ENCODE data around the gene CPEB1. TPM values are rescaled to one million over a fixed set of nuclear protein-coding genes. Genes with fewer than 3 reads are reported as not detected.

The CPEB1 gene
- total and polyA plus RNA-seq, 2 of the 13 experiments (the other 11 are each of a cell fraction or from before 2014, with no cell fraction given) = 0.03 to 0.07 TPM

DNA sequence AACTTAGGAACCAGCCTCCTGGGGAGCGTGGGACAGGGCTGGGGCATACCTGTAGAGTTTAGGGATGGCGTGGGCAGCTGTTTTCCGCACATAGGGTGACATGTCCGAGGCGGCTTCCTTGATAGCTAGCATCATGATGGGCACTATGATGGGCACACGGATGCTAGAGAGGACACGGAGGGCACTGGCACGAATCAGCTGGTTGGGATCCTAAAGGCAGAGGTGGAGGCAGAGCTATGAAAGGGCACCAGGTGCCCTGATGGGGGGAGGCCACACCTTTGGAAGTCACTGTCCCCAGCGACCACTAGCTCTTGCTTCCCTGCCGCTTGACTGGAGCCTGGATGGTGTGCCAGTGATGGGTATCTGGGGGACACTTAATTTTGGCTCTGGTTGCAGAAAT is 34.2 kb upstream of the CPEB1 start:
- Histone ChIP-seq H4K20me1 (ENCODE audit: insufficient read depth, low read length) (no peaks in the 10 kb centered on the region), H3K4me1 (ENCODE audit: insufficient read depth, low read length) (no peaks in the 10 kb centered on the region), H3K79me2 (ENCODE audit: insufficient read depth, low read length) (no peaks in the 10 kb centered on the region), H3K9ac (ENCODE audit: insufficient read depth, low read depth, low read length) (no peak overlapping the region), H3K27me3 (ENCODE audit: control insufficient read depth in 1 of 2, insufficient read depth in 2 of 2, low read length in 2 of 2) (peaks cover 0 to 20% of the 10 kb centered on the region in 2 experiments; a peak in 3 of 5 replicates), H3K36me3 (replicated peaks in 1 of 2; ENCODE audit: control insufficient read depth in 1 of 2, insufficient read depth in 2 of 2, low read length in 2 of 2) (no peaks in the 10 kb centered on the region), H3K9me3 (ENCODE audit: low read length) (no peaks in the 10 kb centered on the region), H2AFZ (ENCODE audit: low read length) (no peak overlapping the region), H3K27ac (ENCODE audit: extremely low read length, insufficient read depth, low read length) (no peak overlapping the region), H3K4me3 (replicated peaks in 1 of 3; ENCODE audit: insufficient read depth in 1 of 3, low read depth in 2 of 3, low read length in 3 of 3) (no peak overlapping the region), H3K4me2 (ENCODE audit: low read depth, low read length) (no peak overlapping the region)
- POLR2A ChIA-PET = no interaction called here
- CTCF ChIA-PET (ENCODE audit: low intra/inter-chr PET ratio, low total read pairs) = no interaction called here
- in situ Hi-C loops (cut with HindIII; ENCODE audit: extremely low pct_ligation_motif_present, low pct_unique_long_range_greater_than_20kb) (no loop called here), intact Hi-C loops (cut with micrococcal nuclease; ENCODE audit: unreplicated experiment) (no loop called here)
- no peak for DNase-seq (ENCODE audit: low spot score)
- BruUV-seq (replicated peaks) = no TSS peak
- no peak for TF ChIP-seq RORA (CRISPR knock-in tag; IDR thresholded peaks at IDR 0.05)
- TF ChIP-seq RFX1 (IDR thresholded peaks at IDR 0.05) = no peak
- no peak for TF ChIP-seq HOXA9 (CRISPR knock-in tag; IDR thresholded peaks at IDR 0.05; ENCODE audit: borderline replicate concordance)
- TF ChIP-seq YEATS2 (CRISPR knock-in tag; IDR thresholded peaks at IDR 0.05; ENCODE audit: borderline replicate concordance) = no peak
- ATAC-seq = no peak
- WGBS (ENCODE audit: low lambda C conversion rate) = 35% methylated on average over 10 of the region's 10 CpGs
- FAIRE-seq = no peak

DNA sequence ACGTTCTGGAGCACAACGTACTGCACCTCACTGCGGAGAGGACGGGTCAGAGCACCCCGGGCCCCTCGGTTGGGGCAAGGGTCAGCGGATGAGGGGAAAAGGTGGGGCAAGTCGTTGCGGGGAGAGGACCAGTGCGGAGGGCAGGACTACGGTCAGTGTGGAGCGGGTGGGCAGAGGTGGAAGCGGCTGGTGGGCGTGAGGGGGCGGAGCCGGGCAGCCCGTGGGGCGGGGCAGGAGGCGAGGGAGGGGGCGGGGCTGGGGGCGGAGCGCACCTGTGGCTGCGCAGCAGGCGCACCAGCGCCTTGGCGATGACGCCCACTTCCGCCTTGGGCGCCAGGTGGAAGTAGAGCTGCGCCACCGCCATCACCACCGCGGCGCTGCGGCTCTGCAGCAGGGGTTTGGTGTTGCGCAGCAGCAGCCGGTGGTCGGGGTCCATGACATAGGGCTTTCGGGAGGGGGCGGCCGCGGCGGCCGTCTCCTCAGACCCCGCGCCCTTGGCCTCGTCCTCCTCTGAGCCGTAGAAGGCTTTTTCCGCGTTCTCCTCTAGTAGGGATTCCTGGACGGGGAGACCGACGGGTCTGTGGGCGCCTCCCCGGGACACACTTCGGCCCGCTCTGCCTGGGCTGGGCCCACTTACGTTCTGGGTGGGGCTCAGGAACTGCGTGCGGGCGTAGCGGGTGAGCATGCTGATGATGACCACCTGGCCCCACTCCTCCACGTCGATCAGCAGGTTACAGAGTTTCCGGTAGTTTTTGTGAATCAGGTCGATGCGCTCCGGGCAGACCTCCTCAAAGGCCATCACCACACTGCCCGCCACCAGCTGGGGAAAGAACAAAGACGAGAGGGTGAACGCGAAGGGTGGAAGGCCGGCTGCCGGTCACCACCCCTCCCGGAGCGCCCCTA is 33.3 kb upstream of the CPEB1 start:
- Histone ChIP-seq H3K4me1 (ENCODE audit: insufficient read depth, low read length) (no peaks in the 10 kb centered on the region), H3K36me3 (replicated peaks in 1 of 2; ENCODE audit: control insufficient read depth in 1 of 2, insufficient read depth in 2 of 2, low read length in 2 of 2) (no peaks in the 10 kb centered on the region), H4K20me1 (ENCODE audit: insufficient read depth, low read length) (no peaks in the 10 kb centered on the region), H3K4me2 (ENCODE audit: low read depth, low read length) (no peak overlapping the region), H3K9ac (ENCODE audit: insufficient read depth, low read depth, low read length) (no peak overlapping the region), H3K4me3 (replicated peaks in 1 of 3; ENCODE audit: insufficient read depth in 1 of 3, low read depth in 2 of 3, low read length in 3 of 3) (no peak overlapping the region), H3K27ac (ENCODE audit: extremely low read length, insufficient read depth, low read length) (no peak overlapping the region), H3K9me3 (ENCODE audit: low read length) (no peaks in the 10 kb centered on the region), H3K27me3 (ENCODE audit: control insufficient read depth in 1 of 2, insufficient read depth in 2 of 2, low read length in 2 of 2) (peaks cover 0 to 20% of the 10 kb centered on the region in 2 experiments; a peak in 3 of 5 replicates), H3K79me2 (ENCODE audit: insufficient read depth, low read length) (no peaks in the 10 kb centered on the region), H2AFZ (ENCODE audit: low read length) (no peak overlapping the region)
- intact Hi-C loops (cut with micrococcal nuclease; ENCODE audit: unreplicated experiment) = no loop called here
- ChIA-PET CTCF (ENCODE audit: low intra/inter-chr PET ratio, low total read pairs) (no interaction called here), POLR2A (no interaction called here)
- DNase-seq (ENCODE audit: low spot score) = no peak
- in situ Hi-C loops (cut with HindIII; ENCODE audit: extremely low pct_ligation_motif_present, low pct_unique_long_range_greater_than_20kb) = no loop called here
- no peak for ATAC-seq
- no TSS peak for BruUV-seq (replicated peaks)
- TF ChIP-seq, protein P1, sequence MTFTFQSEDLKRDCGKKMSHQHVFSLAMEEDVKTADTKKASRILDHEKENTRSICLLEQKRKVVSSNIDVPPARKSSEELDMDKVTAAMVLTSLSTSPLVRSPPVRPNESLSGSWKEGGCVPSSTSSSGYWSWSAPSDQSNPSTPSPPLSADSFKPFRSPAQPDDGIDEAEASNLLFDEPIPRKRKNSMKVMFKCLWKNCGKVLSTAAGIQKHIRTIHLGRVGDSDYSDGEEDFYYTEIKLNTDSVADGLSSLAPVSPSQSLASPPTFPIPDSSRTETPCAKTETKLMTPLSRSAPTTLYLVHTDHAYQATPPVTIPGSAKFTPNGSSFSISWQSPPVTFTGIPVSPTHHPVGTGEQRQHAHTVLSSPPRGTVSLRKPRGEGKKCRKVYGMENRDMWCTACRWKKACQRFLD (CRISPR knock-in tag; IDR thresholded peaks at IDR 0.05; ENCODE audit: borderline replicate concordance) = no peak
- TF ChIP-seq, protein P2, sequence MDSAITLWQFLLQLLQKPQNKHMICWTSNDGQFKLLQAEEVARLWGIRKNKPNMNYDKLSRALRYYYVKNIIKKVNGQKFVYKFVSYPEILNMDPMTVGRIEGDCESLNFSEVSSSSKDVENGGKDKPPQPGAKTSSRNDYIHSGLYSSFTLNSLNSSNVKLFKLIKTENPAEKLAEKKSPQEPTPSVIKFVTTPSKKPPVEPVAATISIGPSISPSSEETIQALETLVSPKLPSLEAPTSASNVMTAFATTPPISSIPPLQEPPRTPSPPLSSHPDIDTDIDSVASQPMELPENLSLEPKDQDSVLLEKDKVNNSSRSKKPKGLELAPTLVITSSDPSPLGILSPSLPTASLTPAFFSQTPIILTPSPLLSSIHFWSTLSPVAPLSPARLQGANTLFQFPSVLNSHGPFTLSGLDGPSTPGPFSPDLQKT (CRISPR knock-in tag; IDR thresholded peaks at IDR 0.05; ENCODE audit: borderline replicate concordance) = no peak
- TF ChIP-seq ZNF775 (CRISPR knock-in tag; IDR thresholded peaks at IDR 0.05; ENCODE audit: borderline replicate concordance) = no peak
- no peak for TF ChIP-seq PITX1 (CRISPR knock-in tag; IDR thresholded peaks at IDR 0.05)
- TF ChIP-seq ZNF205 (CRISPR knock-in tag; IDR thresholded peaks at IDR 0.05) = no peak
- TF ChIP-seq CBX1 (IDR thresholded peaks at IDR 0.05; ENCODE audit: low read depth) = no peak
- no peak for TF ChIP-seq MTA1 (CRISPR knock-in tag; IDR thresholded peaks at IDR 0.05; ENCODE audit: borderline replicate concordance)
- TF ChIP-seq SMYD3 (CRISPR knock-in tag; IDR thresholded peaks at IDR 0.05) = no peak
- no peak for TF ChIP-seq JDP2 (CRISPR knock-in tag; IDR thresholded peaks at IDR 0.05; ENCODE audit: borderline replicate concordance)
- TF ChIP-seq, protein P3, sequence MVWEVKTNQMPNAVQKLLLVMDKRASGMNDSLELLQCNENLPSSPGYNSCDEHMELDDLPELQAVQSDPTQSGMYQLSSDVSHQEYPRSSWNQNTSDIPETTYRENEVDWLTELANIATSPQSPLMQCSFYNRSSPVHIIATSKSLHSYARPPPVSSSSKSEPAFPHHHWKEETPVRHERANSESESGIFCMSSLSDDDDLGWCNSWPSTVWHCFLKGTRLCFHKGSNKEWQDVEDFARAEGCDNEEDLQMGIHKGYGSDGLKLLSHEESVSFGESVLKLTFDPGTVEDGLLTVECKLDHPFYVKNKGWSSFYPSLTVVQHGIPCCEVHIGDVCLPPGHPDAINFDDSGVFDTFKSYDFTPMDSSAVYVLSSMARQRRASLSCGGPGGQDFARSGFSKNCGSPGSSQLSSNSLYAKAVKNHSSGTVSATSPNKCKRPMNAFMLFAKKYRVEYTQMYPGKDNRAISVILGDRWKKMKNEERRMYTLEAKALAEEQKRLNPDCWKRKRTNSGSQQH (CRISPR knock-in tag; IDR thresholded peaks at IDR 0.05; ENCODE audit: low read depth) = no peak
- TF ChIP-seq GATAD1 (CRISPR knock-in tag; IDR thresholded peaks at IDR 0.05) = no peak
- no peak for FAIRE-seq
- 34% methylated on average over 23 of the region's 76 CpGs for WGBS (ENCODE audit: low lambda C conversion rate)

Measured in HepG2 (cell line).